WTC11 (cell line): ENCODE data around the gene SALL4. TPM values are rescaled to one million over a fixed set of nuclear protein-coding genes. Genes with fewer than 3 reads are reported as not detected.
"Not testable (repeated sequence)": the region's sequence is repeated elsewhere in the genome, so short reads cannot be mapped to it uniquely, and the experiment has no call there.

Source experiments
- ATAC-seq: fragments of 200-7000 bp; cut with Tn5 transposase; 2 replicates; pipeline ENCODE4 v1.10.0; 2021; ENCODE audit warnings: mild to moderate bottlenecking, moderate library complexity
- CTCF ChIA-PET: fragments of 300-600 bp; sonication (Branson Sonifier 250); formaldehyde crosslinking; loops from one replicate; lab custom pipeline; 2021; ENCODE audit warnings: antibody characterized with exemption; lab: Charles Lee
- POLR2A ChIA-PET: fragments of 350-600 bp; sonication (Branson Sonifier 250); formaldehyde crosslinking; loops from one replicate; lab custom pipeline; 2021; ENCODE audit warnings: antibody characterized with exemption; lab: Charles Lee
- DNase-seq: peaks from one replicate; pipeline ENCODE4 v3.0.0; 2021; ENCODE audit warnings: low spot score
- H3K27ac Mint-ChIP-seq: 2 replicates; pipeline ENCODE4 v1.8.0; 2021; ENCODE audit warnings: mixed read lengths
- H3K27me3 Mint-ChIP-seq: 2 replicates; pipeline ENCODE4 v1.8.0; 2021; ENCODE audit warnings: low read depth, mild to moderate bottlenecking, moderate library complexity, mixed read lengths
- H3K36me3 Mint-ChIP-seq: 2 replicates; pipeline ENCODE4 v1.8.0; 2021; ENCODE audit warnings: mixed read lengths
- H3K4me1 Mint-ChIP-seq: 2 replicates; pipeline ENCODE4 v1.8.0; 2022; ENCODE audit warnings: mixed read lengths
- H3K4me3 Mint-ChIP-seq: 2 replicates; pipeline ENCODE4 v1.8.0; 2021; ENCODE audit warnings: mild to moderate bottlenecking, moderate library complexity, mixed read lengths
- H3K9me3 Mint-ChIP-seq: 2 replicates; pipeline ENCODE4 v1.8.0; 2021; ENCODE audit warnings: mixed read lengths
- ETV6 ChIP-seq: sonication (generic); formaldehyde crosslinking; IDR thresholded peaks from 2 replicates; pipeline ENCODE4 v1.8.1; 2022; ENCODE audit warnings: mild to moderate bottlenecking, missing genetic modification reagents
- IRF2 ChIP-seq: sonication (generic); formaldehyde crosslinking; IDR thresholded peaks from 2 replicates; pipeline ENCODE4 v1.8.0; 2022; ENCODE audit warnings: low read depth, missing genetic modification reagents, borderline replicate concordance
- MYBL2 ChIP-seq: sonication (generic); formaldehyde crosslinking; IDR thresholded peaks from 2 replicates; pipeline ENCODE4 v1.8.1; 2023; ENCODE audit warnings: mild to moderate bottlenecking, moderate library complexity, missing genetic modification reagents
- TEAD1 ChIP-seq: sonication (generic); formaldehyde crosslinking; IDR thresholded peaks from 2 replicates; pipeline ENCODE4 v1.8.0; 2022; ENCODE audit warnings: mild to moderate bottlenecking, missing genetic modification reagents
- TP53 ChIP-seq: sonication (generic); formaldehyde crosslinking; IDR thresholded peaks from 2 replicates; pipeline ENCODE4 v1.8.1; 2023; ENCODE audit warnings: mild to moderate bottlenecking, missing genetic modification reagents
- ZNF121 ChIP-seq: sonication (generic); formaldehyde crosslinking; IDR thresholded peaks from 2 replicates; pipeline ENCODE4 v1.8.0; 2023; ENCODE audit warnings: missing genetic modification reagents
- ZNF317 ChIP-seq: sonication (generic); formaldehyde crosslinking; IDR thresholded peaks from 2 replicates; pipeline ENCODE4 v1.8.1; 2023; ENCODE audit warnings: low read depth, mild to moderate bottlenecking, moderate library complexity, missing genetic modification reagents, borderline replicate concordance
- total RNA-seq: library from RNA; stranded (reverse); gene quantifications from 3 replicates; pipeline ENCODE4 v1.2.3, GENCODE V29; 2021
- TF ChIP-seq, protein P1 (sequence below): sonication (generic); formaldehyde crosslinking; IDR thresholded peaks from 2 replicates; pipeline ENCODE4 v1.8.1; 2022; ENCODE audit warnings: mild to moderate bottlenecking, moderate library complexity, missing genetic modification reagents
- TF ChIP-seq, protein P2 (sequence below): sonication (generic); formaldehyde crosslinking; IDR thresholded peaks from 2 replicates; pipeline ENCODE4 v1.8.0; 2022; ENCODE audit warnings: missing genetic modification reagents
- TF ChIP-seq, protein P3 (sequence below): sonication (generic); formaldehyde crosslinking; IDR thresholded peaks from 2 replicates; pipeline ENCODE4 v1.8.0; 2023; ENCODE audit warnings: missing genetic modification reagents
- TF ChIP-seq, protein P4 (sequence below): fragments of 200-600 bp; IDR thresholded peaks from 2 replicates; pipeline ENCODE4 v1.8.0; 2022; ENCODE audit warnings: antibody characterized with exemption
- TF ChIP-seq, protein P5 (sequence below): sonication (generic); formaldehyde crosslinking; IDR thresholded peaks from 2 replicates; pipeline ENCODE4 v1.8.1; 2022; ENCODE audit warnings: mild to moderate bottlenecking, missing genetic modification reagents, moderate library complexity, borderline replicate concordance
- TF ChIP-seq, protein P6 (sequence below): sonication (generic); formaldehyde crosslinking; IDR thresholded peaks from 2 replicates; pipeline ENCODE4 v1.8.1; 2023; ENCODE audit warnings: mild to moderate bottlenecking, missing genetic modification reagents, moderate library complexity

SALL4 gene
- total RNA-seq, 1 experiment from 2014 or later = 156 TPM

DNA sequence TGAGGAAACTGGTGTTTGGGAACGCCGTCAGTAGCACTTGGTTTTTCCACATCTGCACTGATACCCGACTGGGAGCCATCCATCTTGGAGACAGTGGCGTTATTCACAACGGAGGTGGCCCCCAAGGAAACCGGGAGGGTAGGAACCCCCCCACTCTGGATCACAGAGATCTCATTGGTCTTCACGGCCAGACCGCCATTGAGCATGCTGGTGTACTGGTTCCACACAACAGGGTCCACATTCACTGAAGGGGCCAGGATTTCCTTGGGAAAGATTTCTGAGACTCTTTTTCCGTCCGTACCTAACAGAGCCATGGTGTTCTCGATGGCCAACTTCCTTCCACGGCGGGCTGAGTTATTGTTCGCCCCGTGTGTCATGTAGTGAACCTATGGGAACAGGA, 18.0 kb downstream of the SALL4 start (continued):
- TF ChIP-seq ETV6 (CRISPR knock-in tag) (no peak), ZNF121 (CRISPR knock-in tag) (no peak), TEAD1 (CRISPR knock-in tag) (no peak)
- TF ChIP-seq, protein P1, sequence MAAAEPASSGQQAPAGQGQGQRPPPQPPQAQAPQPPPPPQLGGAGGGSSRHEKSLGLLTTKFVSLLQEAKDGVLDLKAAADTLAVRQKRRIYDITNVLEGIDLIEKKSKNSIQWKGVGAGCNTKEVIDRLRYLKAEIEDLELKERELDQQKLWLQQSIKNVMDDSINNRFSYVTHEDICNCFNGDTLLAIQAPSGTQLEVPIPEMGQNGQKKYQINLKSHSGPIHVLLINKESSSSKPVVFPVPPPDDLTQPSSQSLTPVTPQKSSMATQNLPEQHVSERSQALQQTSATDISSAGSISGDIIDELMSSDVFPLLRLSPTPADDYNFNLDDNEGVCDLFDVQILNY (CRISPR knock-in tag) = no peak
- TF ChIP-seq, protein P2, sequence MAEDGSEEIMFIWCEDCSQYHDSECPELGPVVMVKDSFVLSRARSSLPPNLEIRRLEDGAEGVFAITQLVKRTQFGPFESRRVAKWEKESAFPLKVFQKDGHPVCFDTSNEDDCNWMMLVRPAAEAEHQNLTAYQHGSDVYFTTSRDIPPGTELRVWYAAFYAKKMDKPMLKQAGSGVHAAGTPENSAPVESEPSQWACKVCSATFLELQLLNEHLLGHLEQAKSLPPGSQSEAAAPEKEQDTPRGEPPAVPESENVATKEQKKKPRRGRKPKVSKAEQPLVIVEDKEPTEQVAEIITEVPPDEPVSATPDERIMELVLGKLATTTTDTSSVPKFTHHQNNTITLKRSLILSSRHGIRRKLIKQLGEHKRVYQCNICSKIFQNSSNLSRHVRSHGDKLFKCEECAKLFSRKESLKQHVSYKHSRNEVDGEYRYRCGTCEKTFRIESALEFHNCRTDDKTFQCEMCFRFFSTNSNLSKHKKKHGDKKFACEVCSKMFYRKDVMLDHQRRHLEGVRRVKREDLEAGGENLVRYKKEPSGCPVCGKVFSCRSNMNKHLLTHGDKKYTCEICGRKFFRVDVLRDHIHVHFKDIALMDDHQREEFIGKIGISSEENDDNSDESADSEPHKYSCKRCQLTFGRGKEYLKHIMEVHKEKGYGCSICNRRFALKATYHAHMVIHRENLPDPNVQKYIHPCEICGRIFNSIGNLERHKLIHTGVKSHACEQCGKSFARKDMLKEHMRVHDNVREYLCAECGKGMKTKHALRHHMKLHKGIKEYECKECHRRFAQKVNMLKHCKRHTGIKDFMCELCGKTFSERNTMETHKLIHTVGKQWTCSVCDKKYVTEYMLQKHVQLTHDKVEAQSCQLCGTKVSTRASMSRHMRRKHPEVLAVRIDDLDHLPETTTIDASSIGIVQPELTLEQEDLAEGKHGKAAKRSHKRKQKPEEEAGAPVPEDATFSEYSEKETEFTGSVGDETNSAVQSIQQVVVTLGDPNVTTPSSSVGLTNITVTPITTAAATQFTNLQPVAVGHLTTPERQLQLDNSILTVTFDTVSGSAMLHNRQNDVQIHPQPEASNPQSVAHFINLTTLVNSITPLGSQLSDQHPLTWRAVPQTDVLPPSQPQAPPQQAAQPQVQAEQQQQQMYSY (CRISPR knock-in tag) = no peak

DNA sequence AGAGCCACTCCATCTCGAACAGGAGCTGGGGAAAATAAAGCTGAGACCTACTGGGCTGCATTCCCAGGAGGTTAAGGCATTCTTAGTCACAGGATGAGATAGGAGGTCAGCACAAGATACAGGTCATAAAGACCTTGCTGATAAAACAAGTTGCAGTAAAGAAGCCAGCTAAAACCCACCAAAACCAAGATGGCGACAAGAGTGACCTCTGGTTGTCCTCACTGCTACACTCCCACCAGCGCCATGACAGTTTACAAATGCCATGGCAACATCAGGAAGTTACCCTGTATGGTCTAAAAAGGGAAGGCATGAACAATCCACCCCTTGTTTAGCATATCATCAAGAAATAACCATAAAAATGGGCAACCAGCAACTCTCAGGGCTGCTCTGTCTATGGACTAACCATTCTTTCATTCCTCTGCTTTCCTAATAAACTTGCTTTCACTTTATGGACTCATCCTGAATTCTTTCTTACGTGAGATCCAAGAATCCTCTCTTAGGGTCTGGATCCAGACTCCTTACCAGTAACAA, 24.0 kb downstream of the SALL4 start:
- ATAC-seq, H3K27me3 Mint-ChIP-seq, DNase-seq, H3K4me3 Mint-ChIP-seq, H3K4me1 Mint-ChIP-seq, CTCF ChIA-PET, POLR2A ChIA-PET: not testable (repeated sequence)
- peaks cover 25% of the 10 kb centered on the region for H3K9me3 Mint-ChIP-seq
- H3K27ac Mint-ChIP-seq = peak overlapping the region; percentile 64
- H3K36me3 Mint-ChIP-seq = peaks cover 56% of the 10 kb centered on the region

DNA sequence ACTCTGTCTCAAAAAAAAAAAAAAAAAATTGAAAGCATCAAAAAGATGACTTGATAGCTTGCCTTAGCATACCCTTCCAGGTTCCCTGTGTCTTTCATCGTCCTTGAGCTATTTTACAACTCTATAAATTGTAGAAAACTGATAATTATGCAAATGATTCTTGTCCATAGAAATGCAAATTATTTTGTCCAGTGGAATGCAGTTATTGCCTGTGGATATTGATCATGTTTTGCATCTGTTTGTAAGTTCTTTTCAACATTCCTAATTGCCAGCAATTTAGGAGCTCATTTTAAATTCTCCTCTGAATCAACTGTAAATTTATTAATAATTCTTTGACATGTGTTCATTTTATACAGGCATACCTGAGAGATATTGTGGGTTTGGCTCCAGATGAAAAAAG, 27.1 kb downstream of the SALL4 start:
- Mint-ChIP-seq H3K4me3 (no peak overlapping the region), H3K4me1 (peaks cover 6% of the 10 kb centered on the region; the same call in 1 of the 2 replicates), H3K27me3 (no peaks in the 10 kb centered on the region; the same call in 1 of the 2 replicates), H3K27ac (no peak overlapping the region), H3K9me3 (peaks cover 20% of the 10 kb centered on the region), H3K36me3 (peaks cover 26% of the 10 kb centered on the region)
- ATAC-seq = no peak
- CTCF ChIA-PET = interaction anchor here (0.5 to 2.2 kb wide), 6 partner anchors 24 to 191 kb away, joined by 3 to 10 read pairs (median 4); partner anchors contain the start of gene SALL4
- no peak for DNase-seq
- TF ChIP-seq TEAD1 (CRISPR knock-in tag) = no peak
- no peak for TF ChIP-seq ZNF317
- TF ChIP-seq, protein P3, sequence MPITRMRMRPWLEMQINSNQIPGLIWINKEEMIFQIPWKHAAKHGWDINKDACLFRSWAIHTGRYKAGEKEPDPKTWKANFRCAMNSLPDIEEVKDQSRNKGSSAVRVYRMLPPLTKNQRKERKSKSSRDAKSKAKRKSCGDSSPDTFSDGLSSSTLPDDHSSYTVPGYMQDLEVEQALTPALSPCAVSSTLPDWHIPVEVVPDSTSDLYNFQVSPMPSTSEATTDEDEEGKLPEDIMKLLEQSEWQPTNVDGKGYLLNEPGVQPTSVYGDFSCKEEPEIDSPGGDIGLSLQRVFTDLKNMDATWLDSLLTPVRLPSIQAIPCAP (CRISPR knock-in tag) = no peak
- TF ChIP-seq MYBL2 (CRISPR knock-in tag) = no peak
- no peak for TF ChIP-seq TP53 (CRISPR knock-in tag)
- TF ChIP-seq, protein P4, sequence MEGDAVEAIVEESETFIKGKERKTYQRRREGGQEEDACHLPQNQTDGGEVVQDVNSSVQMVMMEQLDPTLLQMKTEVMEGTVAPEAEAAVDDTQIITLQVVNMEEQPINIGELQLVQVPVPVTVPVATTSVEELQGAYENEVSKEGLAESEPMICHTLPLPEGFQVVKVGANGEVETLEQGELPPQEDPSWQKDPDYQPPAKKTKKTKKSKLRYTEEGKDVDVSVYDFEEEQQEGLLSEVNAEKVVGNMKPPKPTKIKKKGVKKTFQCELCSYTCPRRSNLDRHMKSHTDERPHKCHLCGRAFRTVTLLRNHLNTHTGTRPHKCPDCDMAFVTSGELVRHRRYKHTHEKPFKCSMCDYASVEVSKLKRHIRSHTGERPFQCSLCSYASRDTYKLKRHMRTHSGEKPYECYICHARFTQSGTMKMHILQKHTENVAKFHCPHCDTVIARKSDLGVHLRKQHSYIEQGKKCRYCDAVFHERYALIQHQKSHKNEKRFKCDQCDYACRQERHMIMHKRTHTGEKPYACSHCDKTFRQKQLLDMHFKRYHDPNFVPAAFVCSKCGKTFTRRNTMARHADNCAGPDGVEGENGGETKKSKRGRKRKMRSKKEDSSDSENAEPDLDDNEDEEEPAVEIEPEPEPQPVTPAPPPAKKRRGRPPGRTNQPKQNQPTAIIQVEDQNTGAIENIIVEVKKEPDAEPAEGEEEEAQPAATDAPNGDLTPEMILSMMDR = no peak
- TF ChIP-seq, protein P5, sequence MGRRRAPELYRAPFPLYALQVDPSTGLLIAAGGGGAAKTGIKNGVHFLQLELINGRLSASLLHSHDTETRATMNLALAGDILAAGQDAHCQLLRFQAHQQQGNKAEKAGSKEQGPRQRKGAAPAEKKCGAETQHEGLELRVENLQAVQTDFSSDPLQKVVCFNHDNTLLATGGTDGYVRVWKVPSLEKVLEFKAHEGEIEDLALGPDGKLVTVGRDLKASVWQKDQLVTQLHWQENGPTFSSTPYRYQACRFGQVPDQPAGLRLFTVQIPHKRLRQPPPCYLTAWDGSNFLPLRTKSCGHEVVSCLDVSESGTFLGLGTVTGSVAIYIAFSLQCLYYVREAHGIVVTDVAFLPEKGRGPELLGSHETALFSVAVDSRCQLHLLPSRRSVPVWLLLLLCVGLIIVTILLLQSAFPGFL (CRISPR knock-in tag) = no peak
- POLR2A ChIA-PET = interaction anchor here (1.2 kb wide), 1 partner anchor 11 kb away, joined by 3 read pairs; no protein-coding TSS in a partner anchor

DNA sequence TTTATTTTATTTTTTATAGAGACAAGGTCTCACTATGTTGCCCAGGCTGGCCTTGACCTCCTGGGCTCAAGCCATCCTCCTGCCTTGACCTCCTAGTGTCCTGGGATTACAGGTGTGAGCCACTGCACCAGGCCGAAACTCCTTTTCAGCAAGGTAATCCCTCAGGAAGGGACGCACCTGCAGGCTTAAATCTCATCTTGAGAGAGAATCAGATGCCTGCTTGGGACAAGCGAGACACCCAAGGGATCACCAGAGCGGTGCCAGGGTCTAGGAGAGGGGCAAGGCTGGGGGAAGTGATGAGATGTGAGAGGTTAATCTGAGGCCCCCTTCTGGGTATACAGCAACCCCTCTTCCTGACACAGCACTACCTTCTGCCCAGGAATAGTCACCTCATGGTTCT, 30.1 kb downstream of the SALL4 start:
- TF ChIP-seq ZNF121 (CRISPR knock-in tag) (0 out of 2 replicates have a peak, but pooled peaks have one; percentile 10), IRF2 (CRISPR knock-in tag) (no peak), MYBL2 (CRISPR knock-in tag) (no peak)
- TF ChIP-seq, protein P6, sequence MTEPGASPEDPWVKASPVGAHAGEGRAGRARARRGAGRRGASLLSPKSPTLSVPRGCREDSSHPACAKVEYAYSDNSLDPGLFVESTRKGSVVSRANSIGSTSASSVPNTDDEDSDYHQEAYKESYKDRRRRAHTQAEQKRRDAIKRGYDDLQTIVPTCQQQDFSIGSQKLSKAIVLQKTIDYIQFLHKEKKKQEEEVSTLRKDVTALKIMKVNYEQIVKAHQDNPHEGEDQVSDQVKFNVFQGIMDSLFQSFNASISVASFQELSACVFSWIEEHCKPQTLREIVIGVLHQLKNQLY = no peak
- no peaks in the 10 kb centered on the region for H3K9me3 Mint-ChIP-seq
- no peak for ATAC-seq
- H3K4me3 Mint-ChIP-seq = no peak overlapping the region
- H3K36me3 Mint-ChIP-seq = no peaks in the 10 kb centered on the region
- POLR2A ChIA-PET = no interaction called here
- no peak overlapping the region for H3K27ac Mint-ChIP-seq
- peaks cover 10% of the 10 kb centered on the region for H3K4me1 Mint-ChIP-seq
- peaks cover 7% of the 10 kb centered on the region for H3K27me3 Mint-ChIP-seq
- DNase-seq = no peak
- CTCF ChIA-PET = no interaction called here
